ENCODE results near the gene RUNX3. TPM values are rescaled to one million over a fixed set of nuclear protein-coding genes. Genes with fewer than 3 reads are reported as not detected.

The RUNX3 gene
- total RNA-seq, 1 experiment from 2014 or later = 0.33 TPM

DNA sequence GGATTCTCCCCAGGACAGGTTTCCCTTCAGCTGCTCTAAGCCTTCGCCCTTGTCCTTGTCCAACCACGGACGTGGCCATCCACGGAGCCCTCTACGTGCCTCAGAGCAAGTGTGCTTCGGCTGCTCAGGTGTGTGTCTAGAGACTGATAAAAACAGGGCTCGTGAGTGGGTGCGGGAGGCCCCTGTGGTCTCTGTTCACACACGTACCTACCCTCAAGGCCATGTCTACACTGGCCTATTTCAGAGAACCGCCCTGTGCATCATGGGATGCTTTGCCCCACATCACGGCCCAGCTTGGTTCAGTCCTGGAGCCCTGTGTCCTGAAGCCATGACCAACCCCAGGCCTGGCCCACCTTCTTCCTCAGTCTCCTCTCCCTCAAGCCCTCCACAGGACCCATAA lies 24.6 kb upstream of the RUNX3 start:
- Histone ChIP-seq H3K27ac (ENCODE audit: insufficient read length, low read depth, low read length) (no peak overlapping the region), H2AK5ac (ENCODE audit: insufficient read length, low read length) (no peak overlapping the region), H3K79me1 (ENCODE audit: insufficient read depth, low read depth, low read length, poor library complexity, severe bottlenecking) (no peaks in the 10 kb centered on the region), H3K23ac (ENCODE audit: insufficient read length, low read depth, low read length) (no peak overlapping the region), H2BK5ac (ENCODE audit: insufficient read length, low read length) (no peak overlapping the region), H3K27me3 (ENCODE audit: insufficient read depth, low read length) (no peaks in the 10 kb centered on the region), H3K4me2 (ENCODE audit: insufficient read depth, insufficient read length, low read length) (no peak overlapping the region), H3K4ac (ENCODE audit: low read depth, low read length) (no peak overlapping the region), H2BK20ac (ENCODE audit: low read depth, low read length, poor library complexity, severe bottlenecking) (no peak overlapping the region), H4K20me1 (ENCODE audit: control insufficient read depth, insufficient read depth, insufficient read length) (no peaks in the 10 kb centered on the region), H3K4me1 (ENCODE audit: insufficient read depth, low read length) (no peaks in the 10 kb centered on the region; the same call in 1 of the 2 replicates), H3K56ac (ENCODE audit: insufficient read length, low read depth, low read length) (no peak overlapping the region), H3K14ac (ENCODE audit: insufficient read depth, low read length) (no peak overlapping the region), H2BK12ac (ENCODE audit: insufficient read length, low read depth, low read length) (no peak overlapping the region), H2BK15ac (ENCODE audit: low read depth, low read length) (no peak overlapping the region), H2BK120ac (ENCODE audit: low read depth, low read length, poor library complexity, severe bottlenecking) (no peak overlapping the region), H3K79me2 (ENCODE audit: insufficient read depth, low read length) (no peaks in the 10 kb centered on the region), H4K91ac (ENCODE audit: insufficient read length, low read depth, low read length) (no peak overlapping the region), H4K8ac (replicated peaks; ENCODE audit: insufficient read length, low read depth, low read length) (no peak overlapping the region), H3T11ph (ENCODE audit: low read length) (no peak overlapping the region), H3K18ac (ENCODE audit: insufficient read length, low read depth, low read length) (no peak overlapping the region), H3K9ac (ENCODE audit: extremely low read depth, insufficient read length, low read length) (no peak overlapping the region), H3K9me3 (ENCODE audit: control insufficient read depth, low read depth, low read length) (no peaks in the 10 kb centered on the region), H2AFZ (ENCODE audit: low read length) (no peak overlapping the region), H4K5ac (ENCODE audit: insufficient read length, low read depth, low read length) (no peak overlapping the region), H3K23me2 (ENCODE audit: insufficient read length, low read depth, low read length, poor library complexity, severe bottlenecking) (no peaks in the 10 kb centered on the region)
- Mint-ChIP-seq H3K4me1 (peaks cover 21 to 28% of the 10 kb centered on the region in 2 experiments), H3K4me3 (no peak overlapping the region), H3K27ac (no peak overlapping the region), H3K9me3 (no peaks in the 10 kb centered on the region), H3K27me3 (ENCODE audit: low read depth) (peaks cover 2% of the 10 kb centered on the region; the same call in 1 of the 2 replicates), H3K36me3 (ENCODE audit: insufficient read depth in 1 of 3, low read depth in 3 of 3) (no peaks in the 10 kb centered on the region)
- TF ChIP-seq, protein P1, sequence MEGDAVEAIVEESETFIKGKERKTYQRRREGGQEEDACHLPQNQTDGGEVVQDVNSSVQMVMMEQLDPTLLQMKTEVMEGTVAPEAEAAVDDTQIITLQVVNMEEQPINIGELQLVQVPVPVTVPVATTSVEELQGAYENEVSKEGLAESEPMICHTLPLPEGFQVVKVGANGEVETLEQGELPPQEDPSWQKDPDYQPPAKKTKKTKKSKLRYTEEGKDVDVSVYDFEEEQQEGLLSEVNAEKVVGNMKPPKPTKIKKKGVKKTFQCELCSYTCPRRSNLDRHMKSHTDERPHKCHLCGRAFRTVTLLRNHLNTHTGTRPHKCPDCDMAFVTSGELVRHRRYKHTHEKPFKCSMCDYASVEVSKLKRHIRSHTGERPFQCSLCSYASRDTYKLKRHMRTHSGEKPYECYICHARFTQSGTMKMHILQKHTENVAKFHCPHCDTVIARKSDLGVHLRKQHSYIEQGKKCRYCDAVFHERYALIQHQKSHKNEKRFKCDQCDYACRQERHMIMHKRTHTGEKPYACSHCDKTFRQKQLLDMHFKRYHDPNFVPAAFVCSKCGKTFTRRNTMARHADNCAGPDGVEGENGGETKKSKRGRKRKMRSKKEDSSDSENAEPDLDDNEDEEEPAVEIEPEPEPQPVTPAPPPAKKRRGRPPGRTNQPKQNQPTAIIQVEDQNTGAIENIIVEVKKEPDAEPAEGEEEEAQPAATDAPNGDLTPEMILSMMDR (conservative IDR thresholded peaks at IDR 0.05) = no peak
- DNase-seq = no peak
- WGBS (ENCODE audit: extremely low coverage, insufficient read length, low lambda C conversion rate) = no CpG with 5 or more reads among the region's 11 CpGs

All from H9 (cell line).